ENCODE data around the gene IL17RD. TPM values are rescaled to one million over a fixed set of nuclear protein-coding genes. Genes with fewer than 3 reads are reported as not detected.
A peak's percentile ranks its signal among the peaks of the same experiment; 100 is the strongest.

The IL17RD gene
- total and polyA plus RNA-seq, 9 of the 15 experiments (the other 6 are each of a cell fraction or from before 2014, with no cell fraction given): under 0.01 to 0.09 (median 0.04) TPM; not detected in 4

DNA sequence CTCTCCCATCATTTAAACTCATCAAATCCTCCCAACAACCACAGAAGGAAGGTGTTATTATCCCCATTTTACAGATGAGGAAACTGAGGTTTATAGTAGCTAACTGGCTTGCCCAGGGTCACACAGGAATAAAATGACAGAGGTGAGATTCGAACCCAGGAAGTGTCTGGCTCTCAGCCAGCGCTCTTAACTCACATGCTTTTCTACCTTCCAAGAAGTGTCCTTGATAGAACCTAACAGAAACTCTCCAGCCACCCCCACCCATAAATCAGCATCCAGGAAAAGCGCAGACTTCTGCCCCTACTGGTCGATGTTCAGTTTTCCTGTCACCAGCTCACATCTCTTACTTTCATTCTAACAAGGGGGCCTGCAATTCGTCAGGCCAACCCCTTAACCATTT lies 52.9 kb downstream of the IL17RD start (continued):
- peak; percentile 78 for TF ChIP-seq MEIS2 (IDR thresholded peaks at IDR 0.05; ENCODE audit: partially characterized antibody)
- TF ChIP-seq RCOR1 (IDR thresholded peaks at IDR 0.05; ENCODE audit: borderline replicate concordance in 1 of 2, low read depth in 2 of 2, low read length in 2 of 2): peak in 1 of 2 experiments; percentile 48; a peak in 1 of 4 replicates
- TF ChIP-seq LCOR (CRISPR knock-in tag; IDR thresholded peaks at IDR 0.05): no peak
- TF ChIP-seq NFE2L1 (tag; IDR thresholded peaks at IDR 0.05; ENCODE audit: borderline replicate concordance, low read depth): no peak
- TF ChIP-seq NELFE (IDR thresholded peaks at IDR 0.05; ENCODE audit: insufficient read depth, insufficient read length): no peak
- TF ChIP-seq, protein P1, sequence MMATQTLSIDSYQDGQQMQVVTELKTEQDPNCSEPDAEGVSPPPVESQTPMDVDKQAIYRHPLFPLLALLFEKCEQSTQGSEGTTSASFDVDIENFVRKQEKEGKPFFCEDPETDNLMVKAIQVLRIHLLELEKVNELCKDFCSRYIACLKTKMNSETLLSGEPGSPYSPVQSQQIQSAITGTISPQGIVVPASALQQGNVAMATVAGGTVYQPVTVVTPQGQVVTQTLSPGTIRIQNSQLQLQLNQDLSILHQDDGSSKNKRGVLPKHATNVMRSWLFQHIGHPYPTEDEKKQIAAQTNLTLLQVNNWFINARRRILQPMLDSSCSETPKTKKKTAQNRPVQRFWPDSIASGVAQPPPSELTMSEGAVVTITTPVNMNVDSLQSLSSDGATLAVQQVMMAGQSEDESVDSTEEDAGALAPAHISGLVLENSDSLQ (IDR thresholded peaks at IDR 0.05): peak; percentile 67
- no peak for TF ChIP-seq CBFA2T3 (IDR thresholded peaks at IDR 0.05)
- no peak for TF ChIP-seq BHLHE40 (IDR thresholded peaks at IDR 0.05; ENCODE audit: low read length)
- peak; percentile 95 for TF ChIP-seq RBM25 (IDR thresholded peaks at IDR 0.05; ENCODE audit: low read depth, low read length, severe bottlenecking)
- TF ChIP-seq, protein P2, sequence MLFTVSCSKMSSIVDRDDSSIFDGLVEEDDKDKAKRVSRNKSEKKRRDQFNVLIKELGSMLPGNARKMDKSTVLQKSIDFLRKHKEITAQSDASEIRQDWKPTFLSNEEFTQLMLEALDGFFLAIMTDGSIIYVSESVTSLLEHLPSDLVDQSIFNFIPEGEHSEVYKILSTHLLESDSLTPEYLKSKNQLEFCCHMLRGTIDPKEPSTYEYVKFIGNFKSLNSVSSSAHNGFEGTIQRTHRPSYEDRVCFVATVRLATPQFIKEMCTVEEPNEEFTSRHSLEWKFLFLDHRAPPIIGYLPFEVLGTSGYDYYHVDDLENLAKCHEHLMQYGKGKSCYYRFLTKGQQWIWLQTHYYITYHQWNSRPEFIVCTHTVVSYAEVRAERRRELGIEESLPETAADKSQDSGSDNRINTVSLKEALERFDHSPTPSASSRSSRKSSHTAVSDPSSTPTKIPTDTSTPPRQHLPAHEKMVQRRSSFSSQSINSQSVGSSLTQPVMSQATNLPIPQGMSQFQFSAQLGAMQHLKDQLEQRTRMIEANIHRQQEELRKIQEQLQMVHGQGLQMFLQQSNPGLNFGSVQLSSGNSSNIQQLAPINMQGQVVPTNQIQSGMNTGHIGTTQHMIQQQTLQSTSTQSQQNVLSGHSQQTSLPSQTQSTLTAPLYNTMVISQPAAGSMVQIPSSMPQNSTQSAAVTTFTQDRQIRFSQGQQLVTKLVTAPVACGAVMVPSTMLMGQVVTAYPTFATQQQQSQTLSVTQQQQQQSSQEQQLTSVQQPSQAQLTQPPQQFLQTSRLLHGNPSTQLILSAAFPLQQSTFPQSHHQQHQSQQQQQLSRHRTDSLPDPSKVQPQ (CRISPR knock-in tag; IDR thresholded peaks at IDR 0.05; ENCODE audit: borderline replicate concordance): no peak
- TF ChIP-seq SMARCA5 (IDR thresholded peaks at IDR 0.05): peak; percentile 83
- TF ChIP-seq SREBF2 (CRISPR knock-in tag; IDR thresholded peaks at IDR 0.05): no peak

Measured in K562 (cell line).